Measurements from ENCODE around the gene AFDN.

Gene AFDN, protein sequence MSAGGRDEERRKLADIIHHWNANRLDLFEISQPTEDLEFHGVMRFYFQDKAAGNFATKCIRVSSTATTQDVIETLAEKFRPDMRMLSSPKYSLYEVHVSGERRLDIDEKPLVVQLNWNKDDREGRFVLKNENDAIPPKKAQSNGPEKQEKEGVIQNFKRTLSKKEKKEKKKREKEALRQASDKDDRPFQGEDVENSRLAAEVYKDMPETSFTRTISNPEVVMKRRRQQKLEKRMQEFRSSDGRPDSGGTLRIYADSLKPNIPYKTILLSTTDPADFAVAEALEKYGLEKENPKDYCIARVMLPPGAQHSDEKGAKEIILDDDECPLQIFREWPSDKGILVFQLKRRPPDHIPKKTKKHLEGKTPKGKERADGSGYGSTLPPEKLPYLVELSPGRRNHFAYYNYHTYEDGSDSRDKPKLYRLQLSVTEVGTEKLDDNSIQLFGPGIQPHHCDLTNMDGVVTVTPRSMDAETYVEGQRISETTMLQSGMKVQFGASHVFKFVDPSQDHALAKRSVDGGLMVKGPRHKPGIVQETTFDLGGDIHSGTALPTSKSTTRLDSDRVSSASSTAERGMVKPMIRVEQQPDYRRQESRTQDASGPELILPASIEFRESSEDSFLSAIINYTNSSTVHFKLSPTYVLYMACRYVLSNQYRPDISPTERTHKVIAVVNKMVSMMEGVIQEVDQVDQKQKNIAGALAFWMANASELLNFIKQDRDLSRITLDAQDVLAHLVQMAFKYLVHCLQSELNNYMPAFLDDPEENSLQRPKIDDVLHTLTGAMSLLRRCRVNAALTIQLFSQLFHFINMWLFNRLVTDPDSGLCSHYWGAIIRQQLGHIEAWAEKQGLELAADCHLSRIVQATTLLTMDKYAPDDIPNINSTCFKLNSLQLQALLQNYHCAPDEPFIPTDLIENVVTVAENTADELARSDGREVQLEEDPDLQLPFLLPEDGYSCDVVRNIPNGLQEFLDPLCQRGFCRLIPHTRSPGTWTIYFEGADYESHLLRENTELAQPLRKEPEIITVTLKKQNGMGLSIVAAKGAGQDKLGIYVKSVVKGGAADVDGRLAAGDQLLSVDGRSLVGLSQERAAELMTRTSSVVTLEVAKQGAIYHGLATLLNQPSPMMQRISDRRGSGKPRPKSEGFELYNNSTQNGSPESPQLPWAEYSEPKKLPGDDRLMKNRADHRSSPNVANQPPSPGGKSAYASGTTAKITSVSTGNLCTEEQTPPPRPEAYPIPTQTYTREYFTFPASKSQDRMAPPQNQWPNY (N-terminal part only)
- 14.4 to 76.2 (median 25.0) reads per million in 18 experiments for total RNA-seq

DNA sequence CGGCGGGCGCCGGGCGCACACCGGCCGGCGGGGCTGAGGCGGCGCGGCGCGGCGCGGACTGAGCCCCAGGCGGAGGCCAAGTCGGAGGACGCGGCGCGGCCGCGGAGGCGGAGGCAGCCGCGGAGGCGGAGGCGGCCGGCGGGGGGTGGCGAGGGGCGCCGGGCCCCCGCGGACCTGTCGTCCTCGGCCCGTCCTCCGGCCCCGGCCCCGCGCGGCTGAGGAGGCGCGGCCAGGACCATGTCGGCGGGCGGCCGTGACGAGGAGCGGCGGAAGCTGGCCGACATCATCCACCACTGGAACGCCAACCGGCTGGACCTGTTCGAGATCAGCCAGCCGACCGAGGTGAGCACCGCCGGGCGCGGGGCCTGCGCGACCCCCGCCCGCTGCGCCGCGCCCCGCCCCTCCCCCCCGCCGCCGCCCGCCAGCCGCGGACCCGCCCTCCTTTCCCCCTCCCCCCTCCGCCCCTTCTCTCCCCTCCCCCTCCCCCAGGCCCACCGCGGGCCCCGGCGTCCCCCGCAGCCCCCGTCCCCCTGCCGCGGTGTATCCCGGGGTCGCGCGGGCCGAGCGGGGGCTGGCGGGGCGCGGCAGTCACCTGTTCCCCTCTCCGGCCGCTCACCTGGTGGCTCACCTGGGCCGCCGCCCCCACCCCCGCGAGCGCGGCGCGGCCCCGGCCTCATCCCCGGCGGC lies at the start of gene AFDN:
AFDN (plus strand) TSS at position 16 of the 687 bp plus-strand sequence; CDS start at position 238, 222 bp downstream.
- DNase-seq = no peak

DNA sequence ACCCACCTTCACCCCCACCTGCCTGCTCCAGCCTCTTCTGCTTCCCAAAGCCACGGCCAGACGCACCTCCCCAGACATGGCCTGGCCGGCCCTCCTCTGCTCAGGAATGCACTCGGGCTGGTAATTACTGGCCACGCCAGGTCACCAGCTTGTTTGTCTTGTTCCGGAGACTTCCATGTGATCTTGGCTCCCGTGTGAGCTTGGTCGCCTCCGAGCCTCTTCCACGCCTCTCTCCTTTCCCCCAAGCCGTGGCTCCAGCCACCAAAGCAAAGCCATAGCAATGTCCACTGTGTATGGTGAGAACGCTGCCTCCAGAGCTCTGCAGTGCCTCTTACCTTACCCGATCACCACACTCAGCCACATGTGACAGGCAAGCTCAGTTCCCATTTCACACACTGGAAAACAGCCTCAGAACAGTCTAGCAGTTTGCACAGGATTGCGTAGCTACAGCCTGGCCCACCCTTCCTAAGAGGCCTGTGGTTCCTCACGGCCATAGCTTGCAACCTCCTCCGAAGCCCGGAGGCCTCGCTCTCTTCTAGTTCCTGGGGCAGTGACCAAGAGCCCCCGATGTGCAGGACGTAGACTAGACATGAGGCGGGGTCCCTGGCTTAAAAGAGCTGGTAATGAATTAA lies 48.1 kb upstream of the AFDN start:
- no peak for DNase-seq

DNA sequence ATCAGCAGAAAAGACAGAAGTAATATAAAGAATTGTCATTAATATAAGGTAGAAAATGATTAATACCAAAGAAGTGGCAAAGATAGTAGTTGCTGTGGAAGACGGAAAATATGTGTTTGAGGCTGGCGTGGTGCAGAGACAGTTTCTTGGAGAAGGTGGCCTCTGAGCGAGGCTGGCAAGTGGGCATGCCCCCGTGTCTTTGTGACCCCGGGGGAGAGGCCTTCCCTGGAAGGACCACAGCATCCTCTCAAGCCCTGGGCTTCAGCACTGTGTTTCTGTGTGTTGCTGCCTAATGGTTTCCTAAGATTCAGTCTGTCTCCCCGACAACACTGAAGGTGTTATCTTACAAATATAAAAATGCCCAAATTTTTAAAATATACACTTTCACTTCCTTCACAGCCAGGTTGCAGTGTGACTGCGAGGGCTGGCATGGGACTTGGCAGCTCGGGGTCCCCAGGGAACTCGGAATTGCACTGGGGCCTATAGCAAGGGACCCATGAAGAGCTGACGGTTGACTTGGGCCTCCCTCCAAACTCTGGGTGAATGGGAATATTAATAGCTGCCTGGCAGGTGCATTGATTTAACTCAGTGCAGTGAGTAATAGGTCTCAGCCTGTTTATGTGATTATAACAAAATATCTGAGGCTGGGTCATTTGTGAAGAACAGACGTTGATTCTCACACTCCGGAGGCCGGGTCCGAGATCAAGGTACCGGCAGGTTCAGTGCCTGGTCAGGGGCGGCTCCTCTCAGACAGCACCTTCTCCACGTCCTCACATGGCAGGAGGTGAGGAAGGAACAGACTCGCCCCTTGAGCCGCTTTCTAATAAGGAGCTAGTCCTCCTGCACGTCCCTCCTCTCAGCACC lies 47.4 kb upstream of the AFDN start:
- DNase-seq = no peak

DNA sequence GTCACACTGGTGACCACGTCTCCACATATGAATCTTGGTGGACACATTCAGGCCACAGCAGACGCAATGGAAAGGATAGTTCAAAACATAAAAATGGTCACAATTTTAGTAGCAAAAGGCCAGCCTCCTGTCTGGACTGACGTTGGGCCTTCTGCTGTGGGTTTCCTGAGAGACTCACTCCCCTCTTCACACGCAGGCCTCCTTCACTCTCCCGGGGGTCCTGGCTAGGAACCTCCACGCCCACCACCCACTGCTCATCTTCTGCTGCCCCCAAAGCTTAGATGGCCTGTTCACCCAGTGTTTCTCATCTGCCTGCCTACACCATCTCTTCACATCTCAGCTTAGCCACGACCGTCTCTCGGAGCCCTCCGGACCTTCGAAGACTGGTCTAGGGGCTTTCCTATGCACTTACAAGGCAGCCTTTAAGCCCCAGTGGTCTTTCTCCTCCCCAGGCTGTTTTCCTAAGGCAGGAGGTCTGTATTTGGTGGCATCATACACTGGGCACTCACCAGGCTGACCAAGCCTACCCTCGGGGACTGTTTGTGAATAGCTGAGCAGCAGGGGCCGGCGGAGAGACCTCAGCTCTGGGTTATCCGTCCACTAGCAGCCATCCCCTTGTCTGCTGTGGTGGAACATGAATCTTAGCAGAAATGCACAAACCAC lies 46.6 kb upstream of the AFDN start:
- no peak for DNase-seq

DNA sequence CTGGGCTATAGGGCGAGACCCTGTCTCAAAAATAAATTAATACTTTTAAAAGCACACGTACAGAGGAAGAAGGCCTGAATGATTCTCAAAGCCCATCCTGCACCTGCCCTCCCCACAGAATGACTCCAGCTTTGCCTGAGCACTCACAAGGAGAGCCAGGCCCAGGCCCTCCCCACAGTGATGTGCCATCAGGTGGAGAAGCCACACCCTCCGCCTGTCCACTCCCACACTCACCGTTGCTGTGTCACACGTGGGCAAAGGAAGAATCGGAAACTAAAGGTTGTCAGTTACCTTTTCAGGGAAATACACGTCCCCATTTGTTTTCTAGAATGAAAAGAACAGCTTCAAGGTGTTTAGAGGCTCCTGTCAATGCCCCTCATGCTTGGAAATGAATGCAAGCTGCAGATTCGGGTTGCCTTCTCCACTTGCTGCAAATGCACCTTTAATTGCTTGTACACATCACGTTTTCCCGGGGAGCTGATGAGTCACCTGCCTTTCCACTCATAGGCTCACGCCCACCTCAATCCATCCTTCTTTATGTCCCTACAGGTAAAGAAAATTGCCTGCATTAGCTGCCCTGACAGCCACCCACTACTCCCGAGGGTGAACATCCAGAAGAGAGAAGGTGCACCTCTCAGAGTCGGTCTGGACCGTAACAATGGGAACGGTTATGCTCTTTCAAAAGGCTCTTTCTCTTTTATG lies 45.5 kb upstream of the AFDN start:
- no peak for DNase-seq

DNA sequence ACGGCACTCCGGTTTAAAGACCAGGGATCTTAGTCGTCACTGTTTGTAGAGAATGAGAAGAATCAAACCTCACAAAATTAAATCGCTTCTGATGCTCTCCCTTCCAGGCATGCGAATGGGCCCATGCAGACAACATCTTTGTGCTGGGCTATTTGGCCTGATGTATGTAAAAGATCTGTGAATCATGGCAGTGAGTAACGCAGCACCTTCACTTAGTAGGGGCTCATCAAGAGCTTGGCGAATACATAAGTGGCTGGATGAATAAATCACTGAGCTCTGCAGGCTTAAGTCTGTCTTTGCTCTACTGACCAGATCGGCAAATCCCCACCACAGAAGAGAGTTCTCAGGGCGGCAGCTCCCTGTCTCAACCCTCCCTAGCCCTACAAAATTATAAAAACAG lies 44.8 kb upstream of the AFDN start:
- DNase-seq = no peak

DNA sequence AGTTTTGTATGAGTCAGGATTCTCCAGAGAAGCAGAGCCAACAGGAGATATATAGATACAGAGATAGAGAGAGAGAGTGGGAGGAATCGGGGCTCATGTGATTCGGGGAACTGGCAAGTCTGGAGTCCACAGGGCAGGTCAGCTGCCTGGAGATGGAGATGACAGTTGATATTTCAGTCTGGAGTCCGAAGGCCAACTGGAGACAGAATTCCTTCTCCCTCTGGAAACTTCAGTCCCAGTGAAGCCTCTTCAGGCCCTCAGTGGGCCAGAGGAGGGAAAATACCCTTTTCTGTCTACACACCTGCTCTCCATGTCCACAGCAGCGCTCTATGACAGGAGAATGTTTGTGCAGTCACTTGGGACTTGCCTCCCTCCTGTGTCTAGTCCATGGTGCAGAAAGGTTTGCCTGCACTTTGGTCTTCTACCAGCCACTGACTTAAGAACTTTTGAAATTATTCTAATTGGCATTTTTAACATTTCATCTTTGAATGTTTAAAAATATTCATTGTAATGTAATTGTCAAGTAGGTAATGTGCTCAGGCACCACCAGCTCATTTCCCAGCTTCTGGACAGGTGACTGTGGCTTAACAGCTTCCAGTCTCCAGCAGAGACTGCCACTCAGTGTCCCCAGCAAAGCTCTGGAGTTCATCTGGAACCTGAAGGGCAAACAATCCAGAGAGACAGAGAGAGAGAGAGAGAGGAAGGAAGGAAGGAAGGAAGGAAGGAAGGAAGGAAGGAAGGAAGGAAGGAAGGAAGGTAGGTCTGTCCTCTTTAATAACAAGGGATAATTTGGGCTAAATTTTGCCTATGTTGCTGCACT lies 43.8 kb upstream of the AFDN start:
- DNase-seq = no peak

DNA sequence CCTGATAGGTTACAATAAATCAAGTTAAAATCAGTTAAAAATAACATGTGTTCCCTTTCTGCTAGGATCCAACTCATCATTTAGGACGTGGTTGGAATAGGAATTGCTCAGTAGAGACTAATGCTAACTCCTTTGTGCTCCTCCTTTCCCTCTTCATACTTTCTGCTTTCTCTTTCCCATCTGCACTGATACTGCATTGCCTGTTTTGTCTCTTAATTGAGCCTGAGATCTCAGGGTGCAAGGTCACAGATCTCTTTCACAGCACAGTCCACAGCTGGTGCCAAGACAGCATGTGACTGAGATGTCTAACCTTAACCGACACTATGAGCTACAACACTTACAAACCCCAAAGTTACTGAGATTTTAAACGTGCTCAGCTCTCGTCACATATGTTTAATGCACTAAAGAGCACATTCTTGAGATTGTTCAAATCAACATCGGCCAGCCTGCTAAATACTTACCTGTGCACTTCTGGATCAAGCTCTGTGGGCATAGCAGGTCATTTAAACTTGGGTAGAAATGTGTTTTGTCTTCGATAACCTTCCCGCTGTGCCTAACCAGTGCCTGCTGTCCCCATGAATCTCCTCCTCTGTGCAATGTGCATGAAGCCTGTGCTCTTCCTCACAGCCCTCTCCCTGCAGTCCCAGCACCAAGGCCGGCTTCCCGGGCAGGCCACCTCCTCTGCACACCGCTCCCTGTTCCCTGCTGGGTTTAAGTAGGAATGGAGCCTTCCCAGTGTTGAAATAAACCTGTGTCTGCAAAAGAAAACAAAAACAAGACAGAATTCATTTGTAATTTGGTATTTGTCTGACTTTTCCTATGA lies 39.6 kb upstream of the AFDN start:
- DNase-seq = no peak

DNA sequence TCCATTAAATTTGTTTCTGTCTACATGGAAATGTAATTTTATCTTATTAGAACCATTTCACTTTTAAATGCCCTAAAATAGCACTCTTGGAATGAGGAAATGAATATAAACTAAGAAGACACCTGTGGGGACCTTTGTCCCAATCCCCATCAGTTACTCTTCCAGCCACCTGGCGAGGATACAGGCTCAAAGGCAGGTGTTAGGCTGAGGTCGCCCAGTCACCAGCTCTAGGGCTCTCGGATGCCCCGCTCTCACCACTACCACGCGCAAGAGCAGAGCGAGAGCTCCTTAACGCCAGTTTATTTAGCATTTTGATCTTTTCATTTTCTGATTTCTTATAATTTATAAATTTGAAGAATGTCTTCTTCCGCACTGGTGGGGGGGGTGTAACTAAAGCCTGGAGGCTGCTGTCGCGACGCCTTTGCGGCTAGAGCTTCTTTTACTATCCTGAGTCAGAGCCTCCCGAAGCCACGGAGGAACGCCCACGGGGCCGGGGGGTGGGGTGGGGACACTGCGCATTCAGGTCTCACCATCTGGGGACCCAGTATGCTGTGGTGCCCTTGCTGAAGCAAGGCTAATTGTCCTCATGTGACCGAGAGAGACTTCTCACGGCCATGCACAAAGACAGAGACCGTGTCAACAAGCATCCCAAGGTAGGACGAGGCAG lies 38.7 kb upstream of the AFDN start:
- no peak for DNase-seq

DNA sequence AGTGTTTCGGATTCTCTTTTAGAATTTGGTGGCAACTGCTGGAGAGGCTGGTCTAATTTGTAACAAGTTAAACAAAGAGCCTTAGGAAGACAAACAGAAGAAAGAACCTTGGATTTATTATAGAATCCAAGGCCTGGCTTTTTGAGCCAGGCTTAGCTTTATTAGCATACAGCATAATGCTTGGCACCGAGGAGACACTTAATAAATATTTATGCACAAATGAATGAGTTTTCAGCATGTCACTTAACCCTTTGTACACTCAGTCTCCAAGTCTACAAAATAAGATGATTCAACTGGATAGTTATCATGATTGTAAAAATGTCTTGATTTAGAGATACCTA lies 38.2 kb upstream of the AFDN start:
- DNase-seq = no peak

DNA sequence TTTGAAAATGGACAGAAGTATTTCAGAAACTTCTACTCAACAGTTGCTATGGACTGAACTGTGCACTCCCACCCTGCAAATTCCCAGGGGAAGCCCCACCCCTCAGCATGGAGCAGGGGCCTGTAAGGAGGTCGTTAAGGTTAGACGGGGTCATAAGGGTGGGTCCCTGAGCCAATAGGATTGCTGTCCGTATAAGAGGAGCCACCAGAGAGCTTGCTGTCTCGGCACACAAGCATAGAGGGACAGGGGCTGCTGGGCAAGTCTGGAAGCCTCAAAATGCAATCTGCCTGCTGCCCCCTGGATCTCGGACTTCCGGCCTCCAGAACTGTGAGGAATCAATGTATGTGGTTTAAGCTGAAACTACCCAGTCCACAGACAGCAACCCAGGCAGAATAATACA lies 37.4 kb upstream of the AFDN start:
- no peak for DNase-seq

DNA sequence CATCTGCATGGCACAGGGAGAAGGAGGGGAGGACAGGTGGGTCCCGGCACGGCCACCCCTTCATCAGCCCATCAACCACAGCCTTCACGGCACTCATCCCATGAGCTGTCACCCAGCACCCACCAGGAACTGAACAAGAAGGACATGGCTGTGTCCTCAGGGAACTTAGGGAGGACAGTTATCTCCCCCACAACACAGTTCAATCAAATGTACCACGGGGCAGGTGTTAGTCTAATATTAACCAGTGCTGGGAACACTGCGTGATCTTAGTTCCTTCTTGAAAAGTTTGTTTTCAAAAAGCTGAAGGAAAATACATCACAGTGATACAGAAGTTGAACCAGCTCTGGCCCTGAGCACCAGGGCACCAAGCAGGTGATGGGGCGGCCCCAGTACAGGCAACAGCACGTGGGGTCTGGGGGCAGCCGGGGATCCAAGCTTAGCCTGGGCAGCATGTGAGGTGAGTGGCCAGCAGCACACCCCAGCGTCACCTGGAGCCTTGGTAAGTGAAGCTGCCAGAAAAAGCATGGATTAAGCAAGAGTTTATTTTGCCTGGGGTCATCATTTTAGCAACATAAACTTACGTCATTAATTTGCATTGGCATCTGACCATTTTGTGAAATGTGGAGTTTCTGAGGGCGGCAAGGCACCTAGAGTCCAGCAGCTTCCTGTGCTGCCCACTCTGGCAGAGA lies 35.5 kb upstream of the AFDN start:
- DNase-seq = peak; percentile 33 to 36

DNA sequence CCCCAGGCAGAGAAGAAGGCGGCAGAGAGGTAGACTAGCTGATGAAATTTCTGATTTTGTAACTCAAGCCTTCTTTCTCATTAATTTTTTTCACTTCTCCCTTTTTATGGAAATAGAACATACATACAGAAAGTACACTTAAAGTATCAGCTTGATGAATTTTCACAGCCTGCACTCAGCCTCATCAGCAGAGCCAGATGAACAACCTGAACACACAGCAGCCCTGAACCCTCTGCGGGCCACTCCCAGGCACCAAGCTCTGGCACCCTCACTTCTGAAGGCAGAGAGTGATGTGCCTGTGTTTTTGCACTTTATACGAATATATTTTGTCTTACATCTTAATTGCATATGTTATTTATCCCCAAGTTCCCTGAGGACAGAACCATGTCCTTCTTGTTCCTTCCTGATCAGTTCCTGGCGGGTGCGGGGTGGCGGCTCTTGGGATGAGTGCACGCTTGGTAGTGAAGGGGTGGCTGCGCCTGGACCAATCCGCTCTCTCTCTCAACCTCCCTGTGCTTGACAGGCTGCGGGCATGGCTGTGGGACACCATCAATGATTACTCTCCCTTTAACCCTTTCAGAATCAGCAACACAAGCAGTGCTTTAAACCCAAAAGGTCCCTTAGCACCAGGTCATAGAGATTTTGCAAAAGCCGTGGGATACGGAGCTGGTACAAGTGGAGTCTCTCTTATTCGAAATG lies 34.8 kb upstream of the AFDN start:
- no peak for DNase-seq

DNA sequence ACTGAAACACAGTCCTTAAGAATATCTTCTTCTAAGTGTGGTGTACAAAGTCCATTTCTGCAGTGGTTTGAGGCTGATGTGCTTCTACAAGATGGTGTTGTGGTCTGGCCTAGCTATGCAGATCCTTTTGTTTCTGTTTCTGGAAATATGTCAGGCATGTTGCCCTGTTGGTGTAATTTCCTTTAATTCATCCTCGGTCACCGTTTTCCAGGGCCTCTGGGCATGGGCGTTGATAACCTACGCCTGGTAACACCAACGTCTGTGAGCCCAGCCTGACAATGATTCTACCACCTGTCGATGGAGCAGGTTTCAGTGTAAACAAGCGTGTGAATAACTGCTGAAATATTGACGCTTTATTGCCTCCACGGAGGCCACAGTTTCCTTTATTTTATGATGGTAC lies 33.3 kb upstream of the AFDN start:
- DNase-seq = no peak

DNA sequence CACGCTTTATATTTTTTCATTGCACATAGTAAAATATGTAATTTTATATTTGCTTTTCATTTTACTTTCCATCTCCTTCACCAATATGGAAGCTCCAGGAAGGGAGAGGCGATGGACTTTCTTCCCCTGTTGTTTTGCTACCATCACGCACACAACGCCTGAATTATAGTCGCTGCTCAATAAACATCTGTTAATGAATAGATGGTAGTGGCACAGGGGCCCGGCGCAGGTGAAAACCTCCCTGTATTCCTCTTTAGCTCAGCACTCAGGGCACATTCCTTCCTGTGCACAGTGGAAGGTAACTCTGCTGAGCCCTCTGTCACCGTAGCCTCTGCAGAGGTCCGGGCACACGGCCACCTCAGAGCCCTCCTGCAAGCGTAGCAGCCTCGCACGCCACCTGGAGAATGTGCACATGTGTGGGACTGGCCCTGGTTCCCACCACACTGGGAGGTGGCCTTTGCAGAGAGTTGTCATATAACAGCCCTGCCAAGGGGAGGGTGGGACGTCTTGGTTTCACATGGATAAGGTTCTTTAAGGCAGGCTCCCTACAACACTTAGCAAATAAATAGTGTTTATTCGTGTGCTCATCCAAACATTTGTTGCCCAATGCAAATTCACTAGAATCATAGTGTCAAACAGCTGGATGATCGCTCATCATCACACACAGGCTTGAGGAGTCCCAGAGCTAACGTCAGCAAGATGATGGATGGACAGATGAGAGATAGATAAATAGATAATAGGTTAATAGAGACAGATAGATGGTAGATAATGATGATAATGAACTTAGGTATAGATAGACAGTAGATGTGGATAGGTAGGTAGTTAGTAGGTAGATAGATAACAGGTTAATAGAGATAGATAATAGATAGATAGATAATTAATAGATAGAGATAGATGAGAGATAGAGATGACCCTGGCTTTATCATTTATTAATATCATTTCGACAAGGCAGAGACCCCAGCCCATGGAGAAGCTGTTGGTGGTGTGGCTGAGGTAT lies 32.3 kb upstream of the AFDN start:
- no peak for DNase-seq

Measured in inflammatory macrophage (primary cell).